OCI-LY7 (cell line): Measurements from ENCODE around the gene ATAD3B.

Source experiments
- CTCF ChIP-seq: fragments of 200-600 bp; sonication (generic); conservative IDR thresholded peaks from 2 replicates; pipeline ENCODE4 v1.5.1; 2014; ENCODE audit warnings: mild to moderate bottlenecking, antibody characterized with exemption, low read length, moderate library complexity, mixed read lengths
- EZH2phosphoT487 ChIP-seq: fragments of 200-600 bp; sonication (generic); IDR thresholded peaks from 2 replicates; pipeline ENCODE4 v1.6.1; 2018; ENCODE audit warnings: low read depth, borderline replicate concordance, mild to moderate bottlenecking, mixed run types, antibody characterized with exemption, low read length, moderate library complexity, mixed read lengths

GRCh38 chr1:1529936-1530335, 58.4 kb downstream of the ATAD3B start:
- TF ChIP-seq CTCF (no peak), EZH2phosphoT487 (no peak)
